CD14-positive monocyte (primary cell): ENCODE results near the gene WASF2. TPM values are rescaled to one million over a fixed set of nuclear protein-coding genes. Genes with fewer than 3 reads are reported as not detected.

Experiments used
- DNase-seq, 3 donors: peaks; one replicate each; pipeline ENCODE4 v3.0.0-alpha.2; 2011 to 2022
- H2AFZ ChIP-seq: 2 replicates; pipeline ENCODE4 v1.6.0; 2012; ENCODE audit warnings: mild to moderate bottlenecking, low read depth, low read length, inconsistent platforms; ENCODE audit not compliant: insufficient read depth, poor library complexity, severe bottlenecking
- H3K27ac ChIP-seq, 2 donors: 1 replicate in 1 of 2; 2 replicates in 1 of 2; pipeline ENCODE4 v1.5.1; 2012 to 2013; ENCODE audit warnings: low read length in 2 of 2, control low read depth in 1 of 2, inconsistent platforms in 1 of 2, low read depth in 1 of 2, mild to moderate bottlenecking in 1 of 2
- H3K27me3 ChIP-seq, 2 donors: one replicate each; pipeline versions ENCODE4 v1.6.0 to v1.6.1; 2011 to 2013; ENCODE audit warnings: low read length in 2 of 2; ENCODE audit not compliant: control insufficient read depth in 2 of 2, insufficient read depth in 2 of 2
- H3K36me3 ChIP-seq, 2 donors: replicated peaks in 1 of 2; 1 replicate in 1 of 2; 2 replicates in 1 of 2; pipeline versions ENCODE4 v1.5.1 to v1.6.1; 2012 to 2013; ENCODE audit warnings: low read length in 2 of 2, control low read depth in 1 of 2, inconsistent platforms in 1 of 2, mild to moderate bottlenecking in 1 of 2; ENCODE audit not compliant: insufficient read depth in 2 of 2, control insufficient read depth in 1 of 2
- H3K4me1 ChIP-seq, 2 donors: 1 replicate in 1 of 2; 2 replicates in 1 of 2; pipeline versions ENCODE4 v1.5.1 to v1.6.1; 2012 to 2013; ENCODE audit warnings: low read length in 2 of 2, control low read depth in 1 of 2, inconsistent platforms in 1 of 2, mild to moderate bottlenecking in 1 of 2, moderate library complexity in 1 of 2; ENCODE audit not compliant: insufficient read depth in 2 of 2, control insufficient read depth in 1 of 2
- H3K4me2 ChIP-seq: replicated peaks from 2 replicates; pipeline ENCODE3; 2012; ENCODE audit warnings: low read length, moderate library complexity, mild to moderate bottlenecking; ENCODE audit not compliant: poor library complexity, severe bottlenecking; ENCODE audit errors: extremely low read depth
- H3K4me3 ChIP-seq, 3 experiments: fragments of 200-600 bp in 1 of 3; sonication (generic) in 1 of 3; replicated peaks in 1 of 3; 1 replicate in 2 of 3; 2 replicates in 1 of 3; pipeline ENCODE4 v1.5.1; 2011 to 2013; ENCODE audit warnings: low read length in 3 of 3, mild to moderate bottlenecking in 3 of 3, control low read depth in 2 of 3, low read depth in 2 of 3, inconsistent platforms in 1 of 3, moderate library complexity in 1 of 3
- H3K79me2 ChIP-seq: 2 replicates; pipeline ENCODE4 v1.6.0; 2012; ENCODE audit warnings: mild to moderate bottlenecking, control low read depth, inconsistent platforms, low read length, moderate library complexity; ENCODE audit not compliant: insufficient read depth
- H3K9ac ChIP-seq: 2 replicates; pipeline ENCODE4 v1.6.0; 2017; ENCODE audit warnings: low read length, mild to moderate bottlenecking; ENCODE audit not compliant: insufficient read depth, poor library complexity, severe bottlenecking
- H3K9me3 ChIP-seq, 2 donors: replicated peaks in 1 of 2; 1 replicate in 1 of 2; 2 replicates in 1 of 2; pipeline versions ENCODE4 v1.5.1 to v1.6.1; 2012 to 2013; ENCODE audit warnings: low read length in 2 of 2, control low read depth in 1 of 2; ENCODE audit not compliant: control insufficient read depth in 1 of 2, insufficient read depth in 1 of 2
- H4K20me1 ChIP-seq: 2 replicates; pipeline ENCODE4 v1.6.0; 2012; ENCODE audit warnings: mild to moderate bottlenecking, low read length, control low read depth, moderate library complexity; ENCODE audit not compliant: insufficient read depth
- H3K27ac Mint-ChIP-seq, 7 donors: one replicate each; pipeline ENCODE4 v1.8.0; 2020; ENCODE audit warnings: mild to moderate bottlenecking in 7 of 7, mixed read lengths in 7 of 7, moderate library complexity in 6 of 7, inconsistent platforms in 2 of 7
- H3K27me3 Mint-ChIP-seq, 3 donors: one replicate each; pipeline ENCODE4 v1.8.0; 2021 to 2022; ENCODE audit warnings: low read depth in 3 of 3, mild to moderate bottlenecking in 3 of 3, mixed read lengths in 3 of 3, moderate library complexity in 3 of 3, inconsistent platforms in 1 of 3
- H3K36me3 Mint-ChIP-seq, 2 donors: one replicate each; pipeline ENCODE4 v1.8.0; 2020; ENCODE audit warnings: mixed read lengths in 2 of 2, inconsistent platforms in 1 of 2, mild to moderate bottlenecking in 1 of 2
- H3K4me1 Mint-ChIP-seq: one replicate; pipeline ENCODE4 v1.8.0; 2020; ENCODE audit warnings: mild to moderate bottlenecking, mixed read lengths
- H3K4me3 Mint-ChIP-seq, 2 donors: one replicate each; pipeline ENCODE4 v1.8.0; 2020; ENCODE audit warnings: mild to moderate bottlenecking in 2 of 2, mixed read lengths in 2 of 2, moderate library complexity in 1 of 2
- H3K9me3 Mint-ChIP-seq, 7 donors: one replicate each; pipeline ENCODE4 v1.8.0; 2020 to 2022; ENCODE audit warnings: mixed read lengths in 7 of 7, mild to moderate bottlenecking in 6 of 7, moderate library complexity in 6 of 7, inconsistent platforms in 2 of 7
- CTCF ChIP-seq: fragments of 200-600 bp; IDR thresholded peaks from one replicate; pipeline ENCODE4 v1.8.0; 2022; ENCODE audit warnings: antibody characterized with exemption, mild to moderate bottlenecking
- WGBS: methylation state at CpG from one replicate; pipeline ENCODE4 v1.1.5; 2013; ENCODE audit warnings: missing lambda C conversion rate; ENCODE audit not compliant: insufficient coverage; 5-methylcytosine and 5-hydroxymethylcytosine counted together
- intact Hi-C, 2 donors: fragments of 100-400 bp; cut with micrococcal nuclease; formaldehyde crosslinking; loops; one replicate each; pipeline versions ENCODE4 v1.15.0 to v1.15.1; 2023
- polyA plus RNA-seq, 3 donors: library from polyadenylated mRNA; depleted of rRNA in 1 of 3; unstranded in 2 of 3; stranded (reverse) in 1 of 3; fragments of 300-500 nt in 2 of 3; fragments of >200 nt in 1 of 3; fragmentation: Illumina TruSeq in 2 of 3; gene quantifications; 1 replicate in 2 of 3; 2 replicates in 1 of 3; pipeline ENCODE4 v1.2.3, GENCODE V29; 2012 to 2021

WASF2 gene
- polyA plus RNA-seq, 3 donors, result 53.5 to 91.6 (median 86.4) TPM

GRCh38 chr1:27525296-27526272 lies 35.6 kb upstream of the WASF2 start:
- Histone ChIP-seq H3K9ac (peak overlapping the region; percentile 62), H3K27ac (peak overlapping the region; percentile 67 to 86), H3K4me1 (peaks cover 80 to 87% of the 10 kb centered on the region in 2 donors), H4K20me1 (no peaks in the 10 kb centered on the region), H3K36me3 (no peaks in the 10 kb centered on the region), H3K27me3 (peaks cover 0 to 8% of the 10 kb centered on the region in 2 donors), H3K4me2 (peak overlapping the region; percentile 97), H3K4me3 (peak overlapping the region; percentile 28 to 80 (median 34)), H3K9me3 (no peaks in the 10 kb centered on the region), H3K79me2 (peaks cover 15% of the 10 kb centered on the region), H2AFZ (peak overlapping the region; percentile 80)
- Mint-ChIP-seq H3K27me3 (peaks cover 16 to 22% (median 19%) of the 10 kb centered on the region in 3 donors), H3K27ac (peak overlapping the region; percentile 85 to 91 (median 86)), H3K4me1 (peaks cover 83% of the 10 kb centered on the region), H3K9me3 (peaks cover 0 to 3% (median 0%) of the 10 kb centered on the region in 7 donors), H3K36me3 (peaks cover 2 to 7% of the 10 kb centered on the region in 2 donors), H3K4me3 (peak overlapping the region; percentile 72 to 85)
- intact Hi-C loops, result no loop called here
- peak; percentile 55 to 65 (median 62) for DNase-seq
- 23% methylated on average over 7 of the region's 16 CpGs for WGBS
- no peak for TF ChIP-seq CTCF

DNA sequence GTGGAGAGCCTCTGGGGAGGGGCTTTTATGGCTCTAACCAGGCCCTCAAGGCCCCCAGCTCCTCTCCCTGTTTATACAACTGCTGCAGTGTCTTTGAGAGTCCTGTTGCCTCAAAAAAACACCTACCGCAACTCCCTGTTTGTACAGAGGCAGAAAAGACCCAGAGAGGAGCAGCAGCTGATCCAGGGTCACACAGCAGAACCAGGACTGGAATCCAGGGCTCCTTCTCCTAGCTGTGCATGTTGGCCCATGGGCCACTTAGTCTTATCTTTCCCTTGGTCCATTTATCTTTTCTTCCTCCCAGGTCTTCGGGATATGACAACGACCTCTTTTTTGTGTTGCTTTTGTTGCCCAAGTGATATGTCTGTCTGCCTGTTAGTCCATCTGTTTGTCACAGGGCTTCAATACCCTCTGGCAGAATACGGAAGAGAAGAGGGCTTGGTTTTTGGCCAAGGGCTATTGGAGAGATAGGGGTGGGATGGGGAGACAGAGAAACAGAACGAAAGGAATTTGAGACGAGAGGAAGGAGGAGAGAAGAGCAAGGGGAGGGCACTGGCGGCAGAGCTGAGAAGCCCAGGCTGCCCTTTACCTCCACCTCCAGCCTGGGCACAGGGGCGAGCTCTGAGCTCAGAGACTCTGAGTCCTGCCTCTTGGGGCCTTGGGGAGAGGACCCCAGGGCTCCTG lies 33.5 kb upstream of the WASF2 start:
- peaks cover 0 to 4% of the 10 kb centered on the region in 2 donors for H3K27me3 ChIP-seq
- H3K27me3 Mint-ChIP-seq, result peaks cover 4 to 17% (median 11%) of the 10 kb centered on the region in 3 donors
- peak; percentile 15 for TF ChIP-seq CTCF
- no peaks in the 10 kb centered on the region for H3K36me3 ChIP-seq
- no peak overlapping the region for H3K4me3 ChIP-seq
- peaks cover 2% of the 10 kb centered on the region in 2 donors for H3K36me3 Mint-ChIP-seq
- H3K9ac ChIP-seq, result peak overlapping the region; percentile 25
- WGBS, result 74% methylated on average over 4 of the region's 8 CpGs
- peaks cover 15% of the 10 kb centered on the region for H3K79me2 ChIP-seq
- no peak overlapping the region for H3K4me2 ChIP-seq
- H3K4me3 Mint-ChIP-seq, result no peak overlapping the region
- intact Hi-C loops, result no loop called here
- H3K9me3 Mint-ChIP-seq, result peaks cover 0 to 2% (median 0%) of the 10 kb centered on the region in 7 donors
- H3K4me1 ChIP-seq, result peaks cover 74 to 79% of the 10 kb centered on the region in 2 donors
- H2AFZ ChIP-seq, result peak overlapping the region; percentile 46
- no peak overlapping the region for H3K27ac ChIP-seq
- no peak for DNase-seq
- no peaks in the 10 kb centered on the region for H3K9me3 ChIP-seq
- peaks cover 74% of the 10 kb centered on the region for H3K4me1 Mint-ChIP-seq
- H3K27ac Mint-ChIP-seq, result peak overlapping the region in 1 of 7 donors; percentile 84
- no peaks in the 10 kb centered on the region for H4K20me1 ChIP-seq
